CD8-positive, alpha-beta memory T cell (primary cell): ENCODE data around the gene PSMB2. TPM values are rescaled to one million over a fixed set of nuclear protein-coding genes. Genes with fewer than 3 reads are reported as not detected.
"Not testable (repeated sequence)": the region's sequence is repeated elsewhere in the genome, so short reads cannot be mapped to it uniquely, and the experiment has no call there.

Experiments used
- CTCF ChIA-PET: fragments of 350-600 bp; sonication (Branson Sonifier 250); formaldehyde crosslinking; loops from one replicate; lab custom pipeline; 2021; ENCODE audit warnings: antibody characterized with exemption; lab: Charles Lee
- POLR2A ChIA-PET: fragments of 350-600 bp; sonication (Branson Sonifier 250); formaldehyde crosslinking; loops from one replicate; lab custom pipeline; 2021; ENCODE audit warnings: antibody characterized with exemption; lab: Charles Lee
- DNase-seq, 5 donors: peaks; one replicate each; pipeline versions ENCODE4 v3.0.0 to v3.0.0-alpha.2; 2020 to 2022; ENCODE audit warnings: mixed read lengths in 1 of 5
- H3K27ac ChIP-seq: one replicate; pipeline ENCODE4 v1.7.0; 2013; ENCODE audit warnings: low read depth, mild to moderate bottlenecking, low read length, moderate library complexity
- H3K27me3 ChIP-seq: 2 replicates; pipeline ENCODE4 v1.7.0; 2013; ENCODE audit warnings: low read length, mild to moderate bottlenecking; ENCODE audit not compliant: insufficient read depth, poor library complexity, severe bottlenecking
- H3K36me3 ChIP-seq: 2 replicates; pipeline ENCODE4 v1.7.0; 2013; ENCODE audit warnings: mild to moderate bottlenecking, low read length, moderate library complexity; ENCODE audit not compliant: insufficient read depth
- H3K4me1 ChIP-seq: 2 replicates; pipeline ENCODE4 v1.7.0; 2013; ENCODE audit warnings: mild to moderate bottlenecking, low read length, moderate library complexity; ENCODE audit not compliant: insufficient read depth
- H3K4me3 ChIP-seq: 2 replicates; pipeline ENCODE4 v1.7.0; 2013; ENCODE audit warnings: mild to moderate bottlenecking, low read length
- H3K9me3 ChIP-seq: 2 replicates; pipeline ENCODE4 v1.7.0; 2013; ENCODE audit warnings: mild to moderate bottlenecking, low read length
- H3K27ac Mint-ChIP-seq, 8 donors: one replicate each; pipeline ENCODE4 v1.8.0; 2020 to 2021; ENCODE audit warnings: mixed read lengths in 8 of 8, mild to moderate bottlenecking in 6 of 8, inconsistent platforms in 3 of 8, moderate library complexity in 3 of 8
- H3K27me3 Mint-ChIP-seq, 2 donors: one replicate each; pipeline ENCODE4 v1.8.0; 2020 to 2021; ENCODE audit warnings: mixed read lengths in 2 of 2, mild to moderate bottlenecking in 1 of 2, moderate library complexity in 1 of 2
- H3K36me3 Mint-ChIP-seq, 3 donors: one replicate each; pipeline ENCODE4 v1.8.0; 2020 to 2021; ENCODE audit warnings: mixed read lengths in 3 of 3, inconsistent platforms in 1 of 3, mild to moderate bottlenecking in 1 of 3
- H3K4me1 Mint-ChIP-seq, 3 donors: one replicate each; pipeline ENCODE4 v1.8.0; 2020 to 2021; ENCODE audit warnings: mixed read lengths in 3 of 3, inconsistent platforms in 1 of 3, mild to moderate bottlenecking in 1 of 3
- H3K4me3 Mint-ChIP-seq, 7 donors: one replicate each; pipeline ENCODE4 v1.8.0; 2020 to 2021; ENCODE audit warnings: mixed read lengths in 7 of 7, mild to moderate bottlenecking in 6 of 7, moderate library complexity in 4 of 7, inconsistent platforms in 2 of 7
- H3K9me3 Mint-ChIP-seq, 5 donors: one replicate each; pipeline ENCODE4 v1.8.0; 2020 to 2022; ENCODE audit warnings: mixed read lengths in 5 of 5, mild to moderate bottlenecking in 3 of 5, moderate library complexity in 2 of 5, inconsistent platforms in 1 of 5
- polyA plus RNA-seq: library from polyadenylated mRNA; unstranded; fragments of 300-500 nt; fragmentation: Illumina TruSeq; gene quantifications from one replicate; pipeline ENCODE4 v1.2.3, GENCODE V29; 2021
- total RNA-seq, 2 experiments: library from RNA; stranded (reverse); gene quantifications; one replicate each; pipeline ENCODE4 v1.2.3, GENCODE V29; 2021

Gene PSMB2
- total and polyA plus RNA-seq, 3 experiments from 2014 or later: 87.0 to 119 (median 117) TPM

DNA sequence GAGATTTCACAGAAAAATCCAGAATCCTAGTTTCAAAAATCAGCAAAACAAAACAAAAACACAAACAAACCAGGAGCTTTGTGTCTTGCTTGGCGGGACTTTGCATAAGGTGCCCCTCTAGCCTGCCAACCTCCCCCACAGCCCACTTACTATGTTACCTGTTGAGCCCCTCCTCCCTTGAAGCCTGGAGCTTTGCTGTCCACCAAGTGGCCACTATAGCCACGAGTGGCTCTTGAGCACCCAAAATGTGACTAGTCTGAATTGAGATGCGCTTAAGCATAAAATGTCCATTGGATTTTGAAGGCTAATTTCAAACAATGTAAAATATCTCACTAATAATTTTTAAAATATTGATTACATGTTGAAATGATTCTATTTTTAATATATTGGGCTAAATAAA is 56.0 kb downstream of the PSMB2 start:
- H3K9me3 ChIP-seq: no peaks in the 10 kb centered on the region
- POLR2A ChIA-PET: no interaction called here
- H3K9me3 Mint-ChIP-seq: no peaks in the 10 kb centered on the region
- H3K4me1 ChIP-seq: no peaks in the 10 kb centered on the region
- no peak overlapping the region for H3K27ac ChIP-seq
- no peak overlapping the region for H3K4me3 Mint-ChIP-seq
- CTCF ChIA-PET: interaction anchor here (0.9 to 2.4 kb wide), 5 partner anchors 13 to 29 kb away, joined by 3 to 7 read pairs (median 3); partner anchors contain the start of genes KIAA0319L and TFAP2E
- H3K27me3 ChIP-seq: no peaks in the 10 kb centered on the region
- no peak overlapping the region for H3K27ac Mint-ChIP-seq
- DNase-seq: no peak
- H3K4me1 Mint-ChIP-seq: peaks cover 0 to 4% (median 0%) of the 10 kb centered on the region in 3 donors
- H3K27me3 Mint-ChIP-seq: peaks cover 0 to 1% of the 10 kb centered on the region in 2 donors
- no peaks in the 10 kb centered on the region for H3K36me3 ChIP-seq
- no peak overlapping the region for H3K4me3 ChIP-seq
- H3K36me3 Mint-ChIP-seq: peaks cover 0 to 4% (median 2%) of the 10 kb centered on the region in 3 donors

DNA sequence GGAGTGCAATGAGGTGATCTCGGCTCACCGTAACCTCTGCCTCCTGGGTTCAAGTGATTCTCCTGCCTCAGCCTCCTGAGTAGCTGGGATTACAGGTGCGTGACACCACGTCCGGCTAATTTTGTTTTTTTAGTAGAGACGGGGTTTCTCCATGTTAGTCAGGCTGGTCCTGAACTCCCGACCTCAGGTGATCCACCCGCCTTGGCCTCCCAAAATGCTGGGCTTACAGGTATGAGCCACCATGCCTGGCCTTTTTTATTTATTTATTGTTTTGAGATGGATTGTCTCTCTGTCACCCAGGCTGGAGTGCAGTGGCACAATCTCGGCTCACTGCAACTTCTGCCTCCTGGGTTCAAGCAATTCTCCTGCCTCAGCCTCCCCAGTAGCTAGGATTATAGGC is 59.7 kb downstream of the PSMB2 start:
- not testable (repeated sequence) for H3K9me3 ChIP-seq, H3K27me3 Mint-ChIP-seq, H3K4me3 ChIP-seq, DNase-seq, H3K9me3 Mint-ChIP-seq, H3K27ac Mint-ChIP-seq, H3K27me3 ChIP-seq, H3K36me3 Mint-ChIP-seq, H3K36me3 ChIP-seq, H3K27ac ChIP-seq
- peak overlapping the region in 1 of 7 donors; percentile 76 for H3K4me3 Mint-ChIP-seq
- H3K4me1 Mint-ChIP-seq: peaks cover 12 to 18% (median 13%) of the 10 kb centered on the region in 3 donors
- ChIA-PET POLR2A (interaction anchor here (0.7 kb wide), 1 partner anchor 20 kb away, joined by 4 read pairs; no protein-coding TSS in a partner anchor), CTCF (interaction anchor here (0.7 kb wide), 1 partner anchor 193 kb away, joined by 3 read pairs; no protein-coding TSS in a partner anchor)
- peaks cover 12% of the 10 kb centered on the region for H3K4me1 ChIP-seq

DNA sequence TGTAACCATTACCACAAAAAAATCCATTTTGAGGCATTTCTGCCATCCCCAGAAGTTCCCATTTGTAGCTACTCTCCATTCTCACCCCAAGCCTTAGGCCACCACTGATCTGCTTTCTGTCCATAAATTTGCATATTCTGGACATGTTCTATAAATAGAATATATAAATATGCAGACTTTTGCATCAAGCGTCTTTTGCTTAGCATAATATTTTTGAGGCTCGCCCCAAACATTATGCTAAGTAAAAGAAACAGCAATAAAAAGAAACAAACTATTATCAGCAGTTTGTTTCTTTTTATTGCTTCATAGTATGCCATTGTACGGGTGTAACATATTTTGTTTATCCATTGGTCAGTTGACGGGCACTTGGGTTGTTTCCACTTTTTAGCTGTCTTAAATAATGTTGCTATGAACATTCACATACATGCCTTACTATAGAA is 60.4 kb downstream of the PSMB2 start:
- Histone ChIP-seq H3K9me3 (no peaks in the 10 kb centered on the region), H3K36me3 (no peaks in the 10 kb centered on the region), H3K27me3 (no peaks in the 10 kb centered on the region), H3K4me1 (peaks cover 18% of the 10 kb centered on the region), H3K27ac (no peak overlapping the region), H3K4me3 (no peak overlapping the region)
- H3K9me3 Mint-ChIP-seq: no peaks in the 10 kb centered on the region
- ChIA-PET POLR2A (no interaction called here), CTCF (interaction anchor here (3.7 kb wide), 1 partner anchor 146 kb away, joined by 15 read pairs; no protein-coding TSS in a partner anchor)
- no peak for DNase-seq
- H3K27me3 Mint-ChIP-seq: peaks cover 0 to 3% of the 10 kb centered on the region in 2 donors
- peaks cover 18 to 24% (median 19%) of the 10 kb centered on the region in 3 donors for H3K4me1 Mint-ChIP-seq
- peaks cover 0 to 3% (median 0%) of the 10 kb centered on the region in 3 donors for H3K36me3 Mint-ChIP-seq
- no peak overlapping the region for H3K4me3 Mint-ChIP-seq
- H3K27ac Mint-ChIP-seq: no peak overlapping the region

DNA sequence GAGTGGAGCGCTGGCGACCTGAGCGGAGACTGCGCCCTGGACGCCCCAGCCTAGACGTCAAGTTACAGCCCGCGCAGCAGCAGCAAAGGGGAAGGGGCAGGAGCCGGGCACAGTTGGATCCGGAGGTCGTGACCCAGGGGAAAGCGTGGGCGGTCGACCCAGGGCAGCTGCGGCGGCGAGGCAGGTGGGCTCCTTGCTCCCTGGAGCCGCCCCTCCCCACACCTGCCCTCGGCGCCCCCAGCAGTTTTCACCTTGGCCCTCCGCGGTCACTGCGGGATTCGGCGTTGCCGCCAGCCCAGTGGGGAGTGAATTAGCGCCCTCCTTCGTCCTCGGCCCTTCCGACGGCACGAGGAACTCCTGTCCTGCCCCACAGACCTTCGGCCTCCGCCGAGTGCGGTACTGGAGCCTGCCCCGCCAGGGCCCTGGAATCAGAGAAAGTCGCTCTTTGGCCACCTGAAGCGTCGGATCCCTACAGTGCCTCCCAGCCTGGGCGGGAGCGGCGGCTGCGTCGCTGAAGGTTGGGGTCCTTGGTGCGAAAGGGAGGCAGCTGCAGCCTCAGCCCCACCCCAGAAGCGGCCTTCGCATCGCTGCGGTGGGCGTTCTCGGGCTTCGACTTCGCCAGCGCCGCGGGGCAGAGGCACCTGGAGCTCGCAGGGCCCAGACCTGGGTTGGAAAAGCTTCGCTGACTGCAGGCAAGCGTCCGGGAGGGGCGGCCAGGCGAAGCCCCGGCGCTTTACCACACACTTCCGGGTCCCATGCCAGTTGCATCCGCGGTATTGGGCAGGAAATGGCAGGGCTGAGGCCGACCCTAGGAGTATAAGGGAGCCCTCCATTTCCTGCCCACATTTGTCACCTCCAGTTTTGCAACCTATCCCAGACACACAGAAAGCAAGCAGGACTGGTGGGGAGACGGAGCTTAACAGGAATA is 64.0 kb downstream of the PSMB2 start:
- peak overlapping the region; percentile 1 for H3K27ac ChIP-seq
- Mint-ChIP-seq H3K9me3 (no peaks in the 10 kb centered on the region), H3K4me3 (peak overlapping the region; percentile 69 to 96 (median 93)), H3K36me3 (peaks cover 0 to 3% (median 0%) of the 10 kb centered on the region in 3 donors), H3K27ac (peak overlapping the region; percentile 15 to 97 (median 94)), H3K4me1 (peaks cover 25 to 37% (median 28%) of the 10 kb centered on the region in 3 donors), H3K27me3 (peaks cover 0 to 2% of the 10 kb centered on the region in 2 donors)
- peak overlapping the region; percentile 81 for H3K4me3 ChIP-seq
- DNase-seq: peak; percentile 47 to 84 (median 66)
- H3K4me1 ChIP-seq: peaks cover 20% of the 10 kb centered on the region
- H3K9me3 ChIP-seq: no peaks in the 10 kb centered on the region
- no peaks in the 10 kb centered on the region for H3K27me3 ChIP-seq
- H3K36me3 ChIP-seq: no peaks in the 10 kb centered on the region
- ChIA-PET POLR2A (interaction anchor here (0.6 to 1.3 kb wide), 5 partner anchors 9 to 387 kb away, joined by 3 to 5 read pairs (median 3); partner anchors contain the start of gene CLSPN), CTCF (interaction anchor here (0.8 to 3.7 kb wide), 6 partner anchors 8 to 202 kb away, joined by 4 to 15 read pairs (median 8); no protein-coding TSS in a partner anchor)

DNA sequence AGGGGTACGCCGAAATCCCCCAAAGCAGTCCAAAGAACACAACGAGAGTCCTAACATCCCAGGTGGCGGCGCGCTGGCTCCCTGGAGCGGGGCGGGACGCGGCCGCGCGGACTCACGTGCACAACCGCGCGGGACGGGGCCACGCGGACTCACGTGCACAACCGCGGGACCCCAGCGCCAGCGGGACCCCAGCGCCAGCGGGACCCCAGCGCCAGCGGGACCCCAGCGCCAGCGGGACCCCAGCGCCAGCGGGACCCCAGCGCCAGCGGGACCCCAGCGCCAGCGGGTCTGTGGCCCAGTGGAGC is 64.6 kb downstream of the PSMB2 start:
- H3K36me3 ChIP-seq, H3K27ac ChIP-seq, H3K9me3 ChIP-seq, H3K27me3 ChIP-seq, DNase-seq, H3K4me3 ChIP-seq, POLR2A ChIA-PET, H3K27me3 Mint-ChIP-seq, H3K36me3 Mint-ChIP-seq, H3K9me3 Mint-ChIP-seq: not testable (repeated sequence)
- Mint-ChIP-seq H3K4me1 (peaks cover 25 to 37% (median 28%) of the 10 kb centered on the region in 3 donors), H3K4me3 (peak overlapping the region; percentile 81 to 96 (median 89)), H3K27ac (peak overlapping the region; percentile 41 to 85 (median 56))
- H3K4me1 ChIP-seq: peaks cover 20% of the 10 kb centered on the region
- CTCF ChIA-PET: interaction anchor here (2.0 to 2.2 kb wide), 2 partner anchors 8 to 150 kb away, joined by 6 to 13 read pairs; no protein-coding TSS in a partner anchor

DNA sequence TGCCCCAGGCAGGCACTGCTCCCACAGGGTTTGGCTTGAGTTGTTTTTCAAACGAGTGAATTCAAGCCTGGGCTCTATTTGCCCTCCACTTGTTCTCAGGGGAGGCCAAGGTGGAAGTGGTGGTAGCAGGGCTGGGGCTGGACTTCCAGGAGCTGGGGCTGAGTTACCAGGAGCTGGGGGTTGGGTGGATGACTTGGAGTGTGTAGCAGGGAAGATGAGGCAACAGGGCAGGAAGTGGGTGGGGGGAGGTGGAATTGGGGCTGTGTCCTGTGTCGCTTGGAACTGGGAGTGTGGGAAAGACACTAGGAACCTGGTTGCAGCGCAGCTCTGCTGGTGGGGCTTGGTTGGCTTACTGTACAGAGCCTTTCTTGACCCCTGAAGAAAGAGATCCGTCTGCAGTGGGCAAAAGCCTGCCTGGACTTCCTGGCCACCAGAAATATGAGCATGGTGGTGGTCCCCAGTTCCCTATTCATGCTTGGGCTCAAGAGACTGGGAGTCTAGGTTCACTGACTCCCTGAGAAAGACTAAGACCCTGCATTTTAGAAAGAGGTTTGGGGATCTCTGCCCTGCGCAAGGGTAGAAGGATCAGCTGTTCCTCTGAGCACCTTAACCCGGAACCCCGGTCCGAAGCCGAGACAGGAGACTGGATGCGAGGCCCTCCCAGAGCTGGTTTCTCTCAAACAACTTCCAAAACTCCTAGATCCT is 65.1 kb downstream of the PSMB2 start:
- no peaks in the 10 kb centered on the region for H3K9me3 Mint-ChIP-seq
- peaks cover 0 to 3% (median 0%) of the 10 kb centered on the region in 3 donors for H3K36me3 Mint-ChIP-seq
- Histone ChIP-seq H3K4me1 (peaks cover 20% of the 10 kb centered on the region), H3K27me3 (no peaks in the 10 kb centered on the region), H3K27ac (no peak overlapping the region), H3K4me3 (no peak overlapping the region), H3K9me3 (no peaks in the 10 kb centered on the region), H3K36me3 (no peaks in the 10 kb centered on the region)
- H3K27ac Mint-ChIP-seq: peak overlapping the region in 7 of 8 donors; percentile 46 to 85 (median 60)
- peaks cover 0 to 2% of the 10 kb centered on the region in 2 donors for H3K27me3 Mint-ChIP-seq
- H3K4me1 Mint-ChIP-seq: peaks cover 25 to 37% (median 28%) of the 10 kb centered on the region in 3 donors
- POLR2A ChIA-PET: no interaction called here
- CTCF ChIA-PET: interaction anchor here (2.0 to 2.2 kb wide), 2 partner anchors 7 to 151 kb away, joined by 6 to 13 read pairs; no protein-coding TSS in a partner anchor
- H3K4me3 Mint-ChIP-seq: peak overlapping the region; percentile 80 to 89 (median 85)
- no peak for DNase-seq

DNA sequence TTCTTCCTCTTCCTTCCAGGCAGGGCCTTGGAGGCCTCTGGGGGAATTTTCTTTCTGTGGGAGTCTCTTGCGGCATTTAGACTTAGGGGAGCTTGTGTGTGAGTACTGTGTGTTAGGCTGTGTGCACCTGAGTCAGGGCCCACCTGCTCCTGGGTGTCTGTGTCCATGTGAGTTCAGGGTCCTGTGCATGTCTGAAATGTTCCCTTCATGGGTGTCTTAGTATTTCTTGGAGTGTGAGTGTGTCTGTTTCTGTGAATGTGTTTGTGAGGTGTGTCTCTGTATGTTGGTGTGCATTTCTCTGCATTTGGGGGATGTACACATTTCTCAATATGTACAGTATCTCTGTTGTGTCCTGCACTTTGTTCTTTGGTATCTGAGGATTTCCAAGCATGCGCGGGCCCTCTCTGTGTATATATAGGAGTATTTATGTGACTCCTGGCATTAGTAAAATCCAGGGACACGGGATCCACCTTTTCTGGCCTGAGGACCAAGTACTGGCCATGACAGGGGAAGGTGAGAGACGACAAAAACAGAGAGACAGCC is 65.8 kb downstream of the PSMB2 start:
- Mint-ChIP-seq H3K4me3 (peak overlapping the region; percentile 44 to 87 (median 81)), H3K36me3 (peaks cover 0 to 3% (median 0%) of the 10 kb centered on the region in 3 donors), H3K4me1 (peaks cover 25 to 37% (median 28%) of the 10 kb centered on the region in 3 donors), H3K9me3 (no peaks in the 10 kb centered on the region), H3K27me3 (peaks cover 0 to 2% of the 10 kb centered on the region in 2 donors), H3K27ac (peak overlapping the region in 7 of 8 donors; percentile 0 to 85 (median 27))
- no peak for DNase-seq
- Histone ChIP-seq H3K27ac (no peak overlapping the region), H3K9me3 (no peaks in the 10 kb centered on the region), H3K4me1 (peaks cover 20% of the 10 kb centered on the region), H3K27me3 (no peaks in the 10 kb centered on the region), H3K36me3 (no peaks in the 10 kb centered on the region), H3K4me3 (no peak overlapping the region)
- POLR2A ChIA-PET: no interaction called here
- CTCF ChIA-PET: interaction anchor here (2.0 kb wide), 1 partner anchor 151 kb away, joined by 6 read pairs; no protein-coding TSS in a partner anchor
